CD4-positive, alpha-beta T cell treated with Interleukin-6 for 4 hours (primary cell): Measurements from ENCODE around the gene SLC9B1.
A peak's percentile ranks its signal among the peaks of the same experiment; 100 is the strongest.
"Not testable (repeated sequence)": the region's sequence is repeated elsewhere in the genome, so short reads cannot be mapped to it uniquely, and the experiment has no call there.

Experiments used
- DNase-seq: peaks from one replicate; pipeline ENCODE4 v3.0.0-alpha.2; 2020; ENCODE audit warnings: mixed read lengths

Gene SLC9B1

GRCh38 chr4:103010804-103011203, 8.7 kb downstream of the SLC9B1 start:
- DNase-seq, result no peak

GRCh38 chr4:103008875-103009729, 10.4 kb downstream of the SLC9B1 start:
- DNase-seq, result peak; percentile 29

GRCh38 chr4:103002551-103002950, 17.0 kb downstream of the SLC9B1 start:
- no peak for DNase-seq

GRCh38 chr4:102994803-102995202, 24.7 kb downstream of the SLC9B1 start:
- no peak for DNase-seq

GRCh38 chr4:102993985-102994384, 25.5 kb downstream of the SLC9B1 start:
- DNase-seq, result not testable (repeated sequence)

- DNase-seq, result no peak
Observed at GRCh38 chr4:102988429-102989020, 31.0 kb downstream of the SLC9B1 start.

- DNase-seq, result no peak
Observed at GRCh38 chr4:102981005-102981404, 38.5 kb downstream of the SLC9B1 start.

GRCh38 chr4:102961813-102962212, 57.7 kb downstream of the SLC9B1 start:
- not testable (repeated sequence) for DNase-seq

GRCh38 chr4:102959496-102959895, 60.0 kb downstream of the SLC9B1 start:
- DNase-seq, result no peak

GRCh38 chr4:102945066-102945465, 74.4 kb downstream of the SLC9B1 start:
- DNase-seq, result no peak

GRCh38 chr4:102938063-102938462, 81.4 kb downstream of the SLC9B1 start:
- not testable (repeated sequence) for DNase-seq

- no peak for DNase-seq
Observed at GRCh38 chr4:102935716-102936115, 83.8 kb downstream of the SLC9B1 start.

- not testable (repeated sequence) for DNase-seq
Observed at GRCh38 chr4:102919697-102920096, 99.8 kb downstream of the SLC9B1 start.

- DNase-seq, result no peak
Observed at GRCh38 chr4:102918859-102919258, 100.6 kb downstream of the SLC9B1 start.

GRCh38 chr4:102901804-102902203, 117.7 kb downstream of the SLC9B1 start:
- DNase-seq, result no peak

- DNase-seq, result not testable (repeated sequence)
Observed at GRCh38 chr4:102897610-102898009, 121.9 kb downstream of the SLC9B1 start.

- not testable (repeated sequence) for DNase-seq
Observed at GRCh38 chr4:102896547-102896946, 123.0 kb downstream of the SLC9B1 start.

- DNase-seq, result not testable (repeated sequence)
Observed at GRCh38 chr4:102889866-102890265, 129.6 kb downstream of the SLC9B1 start.

GRCh38 chr4:102888570-102888969, 130.9 kb downstream of the SLC9B1 start:
- DNase-seq, result not testable (repeated sequence)

- DNase-seq, result no peak
Observed at GRCh38 chr4:102883278-102883677, 136.2 kb downstream of the SLC9B1 start.

GRCh38 chr4:102881343-102881742, 138.2 kb downstream of the SLC9B1 start:
- DNase-seq, result no peak

GRCh38 chr4:102878901-102879300, 140.6 kb downstream of the SLC9B1 start:
- no peak for DNase-seq

- DNase-seq, result not testable (repeated sequence)
Observed at GRCh38 chr4:102878349-102878748, 141.2 kb downstream of the SLC9B1 start.

GRCh38 chr4:102877477-102878106, 141.9 kb downstream of the SLC9B1 start:
- not testable (repeated sequence) for DNase-seq
